HG02610 (cell line): Measurements from ENCODE around the gene COPRS.
"Not testable (repeated sequence)": the region's sequence is repeated elsewhere in the genome, so short reads cannot be mapped to it uniquely, and the experiment has no call there.

Source experiments
- ATAC-seq: cut with Tn5 transposase; IDR thresholded peaks from one replicate; pipeline ENCODE4 v1.9.1; 2021; ENCODE audit warnings: mild to moderate bottlenecking, moderate library complexity; ENCODE audit not compliant: unreplicated experiment

Gene COPRS

GRCh38 chr17:31845291-31845690, 13.8 kb downstream of the COPRS start:
- no peak for ATAC-seq

GRCh38 chr17:31843070-31843745, 15.8 kb downstream of the COPRS start:
- ATAC-seq = no peak

- no peak for ATAC-seq
These were observed 16.6 kb downstream of the COPRS start for GRCh38 chr17:31842195-31843069.

- ATAC-seq = no peak
These were observed 17.2 kb downstream of the COPRS start for GRCh38 chr17:31841850-31842194.

GRCh38 chr17:31838636-31839225, 20.3 kb downstream of the COPRS start:
- no peak for ATAC-seq

GRCh38 chr17:31835984-31836383, 23.1 kb downstream of the COPRS start:
- no peak for ATAC-seq

GRCh38 chr17:31834448-31834847, 24.6 kb downstream of the COPRS start:
- ATAC-seq = no peak

- ATAC-seq = no peak
These were observed 26.3 kb downstream of the COPRS start for GRCh38 chr17:31832746-31833145.

- ATAC-seq = no peak
These were observed 27.8 kb downstream of the COPRS start for GRCh38 chr17:31830971-31831858.

GRCh38 chr17:31829649-31830048, 29.4 kb downstream of the COPRS start:
- no peak for ATAC-seq

GRCh38 chr17:31828955-31829354, 30.1 kb downstream of the COPRS start:
- not testable (repeated sequence) for ATAC-seq

GRCh38 chr17:31825961-31826691, 32.9 kb downstream of the COPRS start:
- ATAC-seq = no peak

GRCh38 chr17:31824766-31825360, 34.2 kb downstream of the COPRS start:
- ATAC-seq = no peak

GRCh38 chr17:31823014-31823413, 36.0 kb downstream of the COPRS start:
- no peak for ATAC-seq

GRCh38 chr17:31820691-31821435, 38.2 kb downstream of the COPRS start:
- no peak for ATAC-seq

- ATAC-seq = no peak
These were observed 39.5 kb downstream of the COPRS start for GRCh38 chr17:31819578-31819977.

GRCh38 chr17:31818863-31819262, 40.2 kb downstream of the COPRS start:
- ATAC-seq = not testable (repeated sequence)

GRCh38 chr17:31815212-31815730, 43.8 kb downstream of the COPRS start:
- ATAC-seq = no peak

- no peak for ATAC-seq
These were observed 47.9 kb downstream of the COPRS start for GRCh38 chr17:31811101-31811500.
